GM23338 (cell line): ENCODE data around the gene SAMD4A.

Experiments
- CREB1 ChIP-seq: fragments of 250-450 bp; sonication (Bioruptor Pico); IDR thresholded peaks from 2 replicates; pipeline ENCODE4 v1.5.0; 2020; ENCODE audit warnings: low read depth, mild to moderate bottlenecking, moderate library complexity
- ETS1 ChIP-seq: IDR thresholded peaks from 2 replicates; pipeline ENCODE4 v1.6.1; 2016; ENCODE audit warnings: antibody characterized with exemption
- EZH2 ChIP-seq: fragments of 200-600 bp; sonication (generic); IDR thresholded peaks from one replicate; pipeline ENCODE4 v1.8.0; 2017; ENCODE audit warnings: antibody characterized with exemption, mild to moderate bottlenecking, low read depth; ENCODE audit not compliant: unreplicated experiment
- EZH2phosphoT487 ChIP-seq: fragments of 200-600 bp; sonication (generic); IDR thresholded peaks from one replicate; pipeline ENCODE4 v1.8.1; 2018; ENCODE audit warnings: antibody characterized with exemption; ENCODE audit not compliant: unreplicated experiment
- JUNB ChIP-seq: IDR thresholded peaks from one replicate; pipeline ENCODE4 v1.6.1; 2016; ENCODE audit warnings: antibody characterized with exemption; ENCODE audit not compliant: unreplicated experiment
- POLR2AphosphoS5 ChIP-seq: IDR thresholded peaks from 2 replicates; pipeline ENCODE4 v1.6.1; 2016; ENCODE audit warnings: antibody characterized with exemption, low read depth
- ZNF114 ChIP-seq: fragments of 250-450 bp; sonication (Bioruptor Pico); IDR thresholded peaks from 2 replicates; pipeline ENCODE4 v1.5.0; 2020; ENCODE audit warnings: mild to moderate bottlenecking, moderate library complexity
- TF ChIP-seq, protein P1 (sequence below), 2 experiments: fragments of 200-600 bp in 1 of 2; sonication (generic) in 1 of 2; conservative IDR thresholded peaks; 2 replicates each; pipeline versions ENCODE4 v1.5.1 to v1.6.1; 2016 to 2017; ENCODE audit warnings: antibody characterized with exemption in 2 of 2, low read depth in 2 of 2, mild to moderate bottlenecking in 2 of 2, moderate library complexity in 1 of 2
- TF ChIP-seq, protein P2 (sequence below): IDR thresholded peaks from one replicate; pipeline ENCODE4 v1.6.1; 2018; ENCODE audit warnings: antibody characterized with exemption; ENCODE audit not compliant: unreplicated experiment

DNA sequence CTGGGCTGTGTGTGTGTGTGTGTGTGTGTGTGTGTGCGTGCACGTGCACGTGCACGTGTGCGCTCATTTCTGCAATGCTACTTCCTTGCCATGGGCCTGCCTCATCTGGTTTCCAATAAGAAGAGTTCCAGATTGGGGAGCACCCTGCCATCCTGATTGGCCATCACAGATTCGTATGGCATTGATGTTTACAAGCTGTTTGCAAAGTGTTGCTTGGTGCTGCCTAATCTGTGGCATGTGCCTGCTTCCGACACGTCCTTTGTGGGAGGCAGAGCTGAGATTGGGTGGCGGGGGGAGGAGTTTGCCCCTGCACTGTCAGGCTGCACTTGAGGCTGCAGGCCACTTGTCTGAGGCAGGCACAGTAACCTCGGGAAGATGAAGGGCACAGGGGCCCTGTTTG is 39.2 kb downstream of the SAMD4A start:
- TF ChIP-seq, protein P1, sequence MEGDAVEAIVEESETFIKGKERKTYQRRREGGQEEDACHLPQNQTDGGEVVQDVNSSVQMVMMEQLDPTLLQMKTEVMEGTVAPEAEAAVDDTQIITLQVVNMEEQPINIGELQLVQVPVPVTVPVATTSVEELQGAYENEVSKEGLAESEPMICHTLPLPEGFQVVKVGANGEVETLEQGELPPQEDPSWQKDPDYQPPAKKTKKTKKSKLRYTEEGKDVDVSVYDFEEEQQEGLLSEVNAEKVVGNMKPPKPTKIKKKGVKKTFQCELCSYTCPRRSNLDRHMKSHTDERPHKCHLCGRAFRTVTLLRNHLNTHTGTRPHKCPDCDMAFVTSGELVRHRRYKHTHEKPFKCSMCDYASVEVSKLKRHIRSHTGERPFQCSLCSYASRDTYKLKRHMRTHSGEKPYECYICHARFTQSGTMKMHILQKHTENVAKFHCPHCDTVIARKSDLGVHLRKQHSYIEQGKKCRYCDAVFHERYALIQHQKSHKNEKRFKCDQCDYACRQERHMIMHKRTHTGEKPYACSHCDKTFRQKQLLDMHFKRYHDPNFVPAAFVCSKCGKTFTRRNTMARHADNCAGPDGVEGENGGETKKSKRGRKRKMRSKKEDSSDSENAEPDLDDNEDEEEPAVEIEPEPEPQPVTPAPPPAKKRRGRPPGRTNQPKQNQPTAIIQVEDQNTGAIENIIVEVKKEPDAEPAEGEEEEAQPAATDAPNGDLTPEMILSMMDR (conservative IDR thresholded peaks at IDR 0.05; ENCODE audit: low read depth in 2 of 2): no peak
- TF ChIP-seq JUNB: no peak
- no peak for TF ChIP-seq CREB1 (CRISPR knock-in tag)
- TF ChIP-seq, protein P2, sequence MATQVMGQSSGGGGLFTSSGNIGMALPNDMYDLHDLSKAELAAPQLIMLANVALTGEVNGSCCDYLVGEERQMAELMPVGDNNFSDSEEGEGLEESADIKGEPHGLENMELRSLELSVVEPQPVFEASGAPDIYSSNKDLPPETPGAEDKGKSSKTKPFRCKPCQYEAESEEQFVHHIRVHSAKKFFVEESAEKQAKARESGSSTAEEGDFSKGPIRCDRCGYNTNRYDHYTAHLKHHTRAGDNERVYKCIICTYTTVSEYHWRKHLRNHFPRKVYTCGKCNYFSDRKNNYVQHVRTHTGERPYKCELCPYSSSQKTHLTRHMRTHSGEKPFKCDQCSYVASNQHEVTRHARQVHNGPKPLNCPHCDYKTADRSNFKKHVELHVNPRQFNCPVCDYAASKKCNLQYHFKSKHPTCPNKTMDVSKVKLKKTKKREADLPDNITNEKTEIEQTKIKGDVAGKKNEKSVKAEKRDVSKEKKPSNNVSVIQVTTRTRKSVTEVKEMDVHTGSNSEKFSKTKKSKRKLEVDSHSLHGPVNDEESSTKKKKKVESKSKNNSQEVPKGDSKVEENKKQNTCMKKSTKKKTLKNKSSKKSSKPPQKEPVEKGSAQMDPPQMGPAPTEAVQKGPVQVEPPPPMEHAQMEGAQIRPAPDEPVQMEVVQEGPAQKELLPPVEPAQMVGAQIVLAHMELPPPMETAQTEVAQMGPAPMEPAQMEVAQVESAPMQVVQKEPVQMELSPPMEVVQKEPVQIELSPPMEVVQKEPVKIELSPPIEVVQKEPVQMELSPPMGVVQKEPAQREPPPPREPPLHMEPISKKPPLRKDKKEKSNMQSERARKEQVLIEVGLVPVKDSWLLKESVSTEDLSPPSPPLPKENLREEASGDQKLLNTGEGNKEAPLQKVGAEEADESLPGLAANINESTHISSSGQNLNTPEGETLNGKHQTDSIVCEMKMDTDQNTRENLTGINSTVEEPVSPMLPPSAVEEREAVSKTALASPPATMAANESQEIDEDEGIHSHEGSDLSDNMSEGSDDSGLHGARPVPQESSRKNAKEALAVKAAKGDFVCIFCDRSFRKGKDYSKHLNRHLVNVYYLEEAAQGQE: no peak
- TF ChIP-seq EZH2: no peak
- TF ChIP-seq EZH2phosphoT487: no peak
- TF ChIP-seq POLR2AphosphoS5: no peak
- TF ChIP-seq ZNF114 (CRISPR knock-in tag): no peak
- TF ChIP-seq ETS1: no peak
